PFSK-1 (cell line): Measurements from ENCODE around the gene RIN3.

Experiments used
- FOXP2 ChIP-seq: optimal IDR thresholded peaks from 2 replicates; pipeline ENCODE3; 2011; ENCODE audit warnings: borderline replicate concordance, control low read depth, inconsistent platforms; ENCODE audit not compliant: insufficient read depth; ENCODE audit errors: extremely low read length, extremely low read depth
- POLR2AphosphoS5 ChIP-seq: IDR thresholded peaks from 2 replicates; pipeline ENCODE4 v1.6.1; 2012; ENCODE audit warnings: low read depth, mild to moderate bottlenecking, control low read depth, low read length, moderate library complexity
- REST ChIP-seq, 2 experiments: IDR thresholded peaks; 2 replicates each; pipeline versions ENCODE4 v1.6.1 to v1.8.0; 2011 to 2012; ENCODE audit warnings: low read depth in 2 of 2, low read length in 2 of 2, control low read depth in 1 of 2, inconsistent platforms in 1 of 2, mild to moderate bottlenecking in 1 of 2, moderate library complexity in 1 of 2; ENCODE audit not compliant: insufficient read depth in 1 of 2
- SIN3A ChIP-seq: IDR thresholded peaks from 2 replicates; pipeline ENCODE4 v1.6.1; 2012; ENCODE audit warnings: mild to moderate bottlenecking, low read length, moderate library complexity, borderline replicate concordance; ENCODE audit not compliant: insufficient read depth
- TAF1 ChIP-seq: IDR thresholded peaks from 2 replicates; pipeline ENCODE4 v1.6.1; 2012; ENCODE audit warnings: low read length, control low read depth, borderline replicate concordance; ENCODE audit not compliant: insufficient read depth

RIN3 gene

GRCh38 chr14:92703516-92703915 lies 189.9 kb downstream of the RIN3 start:
- TF ChIP-seq REST (IDR thresholded peaks at IDR 0.05; ENCODE audit: insufficient read depth in 1 of 2, low read depth in 2 of 2, low read length in 2 of 2) = no peak
- no peak for TF ChIP-seq FOXP2
- no peak for TF ChIP-seq POLR2AphosphoS5
- TF ChIP-seq SIN3A = no peak
- TF ChIP-seq TAF1 = no peak

- TF ChIP-seq POLR2AphosphoS5 = no peak
- TF ChIP-seq SIN3A = no peak
- TF ChIP-seq REST (IDR thresholded peaks at IDR 0.05; ENCODE audit: insufficient read depth in 1 of 2, low read depth in 2 of 2, low read length in 2 of 2) = no peak
- TF ChIP-seq TAF1 = no peak
- no peak for TF ChIP-seq FOXP2
Observed at GRCh38 chr14:92704036-92704804, 190.6 kb downstream of the RIN3 start.

- TF ChIP-seq SIN3A (no peak), POLR2AphosphoS5 (no peak), REST (IDR thresholded peaks at IDR 0.05; ENCODE audit: insufficient read depth in 1 of 2, low read depth in 2 of 2, low read length in 2 of 2) (no peak), TAF1 (no peak), FOXP2 (no peak)
Observed at GRCh38 chr14:92704821-92705220, 191.2 kb downstream of the RIN3 start.

GRCh38 chr14:92706386-92706785 lies 192.8 kb downstream of the RIN3 start:
- no peak for TF ChIP-seq TAF1
- TF ChIP-seq POLR2AphosphoS5 = no peak
- TF ChIP-seq FOXP2 = no peak
- no peak for TF ChIP-seq SIN3A
- no peak for TF ChIP-seq REST (IDR thresholded peaks at IDR 0.05; ENCODE audit: insufficient read depth in 1 of 2, low read depth in 2 of 2, low read length in 2 of 2)
